ENCODE data around the gene ATP11A. TPM values are rescaled to one million over a fixed set of nuclear protein-coding genes. Genes with fewer than 3 reads are reported as not detected.

Gene ATP11A
- total and polyA plus RNA-seq, 2 donors (not counting 3 experiments of a cell fraction or from before 2014, with no cell fraction given), result 16.5 to 88.1 TPM

DNA sequence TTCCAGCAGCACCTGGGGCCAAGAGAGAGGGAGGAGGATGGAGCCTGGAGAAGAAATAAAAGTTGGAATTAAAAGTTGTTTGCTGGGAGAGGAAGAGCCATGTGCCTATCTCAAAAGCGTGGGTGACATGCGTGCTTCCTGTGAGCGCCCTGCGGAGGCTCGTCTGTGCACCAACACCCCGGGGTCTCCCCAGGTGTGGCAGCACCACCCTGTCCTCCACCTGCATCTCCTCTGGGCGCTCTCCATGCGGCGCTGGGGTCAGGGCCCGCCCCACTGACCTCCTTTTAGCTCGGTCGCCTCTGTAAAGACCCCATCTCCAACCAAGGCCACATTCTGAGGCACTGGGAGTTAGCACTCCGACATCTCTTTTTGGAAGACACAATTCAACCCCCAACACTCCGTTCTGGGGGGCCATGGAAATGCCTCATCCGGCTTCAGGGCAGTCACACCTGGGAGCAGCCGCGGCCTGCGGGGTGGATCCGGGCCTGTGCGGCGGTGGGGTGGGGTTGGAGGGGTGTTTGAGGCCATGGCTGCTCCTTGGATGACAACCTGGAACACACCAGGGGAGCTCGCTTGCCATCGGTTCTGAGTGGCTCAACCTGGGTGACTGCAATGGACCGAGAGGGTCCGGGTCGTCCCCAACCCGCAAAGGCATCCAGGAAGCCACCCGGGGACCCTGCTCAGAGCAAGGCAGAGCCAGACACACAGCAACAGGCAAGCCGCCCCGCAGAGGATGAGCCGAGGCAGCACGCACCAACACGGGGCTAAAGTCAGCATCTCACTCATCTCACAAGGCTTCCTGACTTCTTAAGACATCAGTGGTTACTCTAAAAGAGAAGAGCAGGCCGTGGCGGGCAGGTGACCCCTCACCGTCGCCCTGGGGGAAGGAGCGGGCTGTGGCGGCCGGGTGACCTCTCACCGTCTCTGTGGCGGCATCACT lies 199.8 kb downstream of the ATP11A start:
- dilution Hi-C loops (cut with MboI; ENCODE audit: extremely low pct_ligation_motif_present, low sequenced_read_pairs) (no loop called here), intact Hi-C loops (cut with micrococcal nuclease) (no loop called here)
- Histone ChIP-seq H3K27ac (ENCODE audit: insufficient read depth, low read depth, low read length) (no peak overlapping the region), H3K4me2 (ENCODE audit: insufficient read depth, low read length) (no peak overlapping the region), H3K9me3 (replicated peaks; ENCODE audit: control insufficient read depth, insufficient read depth, low read length) (no peaks in the 10 kb centered on the region), H3K27me3 (ENCODE audit: control insufficient read depth in 2 of 2, insufficient read depth in 2 of 2, low read length in 2 of 2) (peaks cover 9% of the 10 kb centered on the region in 2 experiments), H3K4me1 (ENCODE audit: control insufficient read depth, extremely low read depth, insufficient read depth, low read length) (peaks cover 3% of the 10 kb centered on the region), H3K36me3 (ENCODE audit: control insufficient read depth in 2 of 2, extremely low read depth in 1 of 2, insufficient read depth in 2 of 2, low read length in 2 of 2) (no peaks in the 10 kb centered on the region), H3K9me1 (replicated peaks; ENCODE audit: control insufficient read depth, extremely low read depth, insufficient read depth, low read length) (no peaks in the 10 kb centered on the region), H3K9ac (replicated peaks; ENCODE audit: extremely low read depth, insufficient read depth, low read length) (no peak overlapping the region), H2AFZ (ENCODE audit: low read depth, low read length) (no peak overlapping the region), H4K20me1 (replicated peaks; ENCODE audit: control insufficient read depth, extremely low read depth, insufficient read depth, low read length) (no peaks in the 10 kb centered on the region), H3K79me2 (ENCODE audit: control insufficient read depth, insufficient read depth, low read length) (no peaks in the 10 kb centered on the region), H3K4me3 (replicated peaks in 1 of 3; ENCODE audit: insufficient read depth in 1 of 3, low read depth in 1 of 3, low read length in 3 of 3) (no peak overlapping the region)
- DNase-seq (ENCODE audit: low read depth, low spot score) (no peak), FAIRE-seq (no peak)
- POLR2A ChIA-PET, result no interaction called here
- no TSS peak for BruUV-seq (replicated peaks)
- CTCF ChIA-PET, result no interaction called here
- TF ChIP-seq JUN (IDR thresholded peaks at IDR 0.05; ENCODE audit: borderline replicate concordance, insufficient read depth, insufficient read length, low read depth), result no peak
- no peak for TF ChIP-seq FOS (IDR thresholded peaks at IDR 0.05; ENCODE audit: borderline replicate concordance, insufficient read depth, low read length)
- TF ChIP-seq MYC (IDR thresholded peaks at IDR 0.05; ENCODE audit: low read depth, low read length), result no peak
- no peak for TF ChIP-seq POLR2A (IDR thresholded peaks at IDR 0.05; ENCODE audit: low read depth, low read length)
- TF ChIP-seq EZH2 (IDR thresholded peaks at IDR 0.05; ENCODE audit: borderline replicate concordance, low read depth, low read length, severe bottlenecking), result no peak
- TF ChIP-seq GATA2 (IDR thresholded peaks at IDR 0.05; ENCODE audit: insufficient read depth, insufficient read length, low read depth, low read length), result no peak
- no peak for TF ChIP-seq POLR2AphosphoS5 (IDR thresholded peaks at IDR 0.05; ENCODE audit: insufficient read depth, low read depth, low read length)
- TF ChIP-seq, protein P1, sequence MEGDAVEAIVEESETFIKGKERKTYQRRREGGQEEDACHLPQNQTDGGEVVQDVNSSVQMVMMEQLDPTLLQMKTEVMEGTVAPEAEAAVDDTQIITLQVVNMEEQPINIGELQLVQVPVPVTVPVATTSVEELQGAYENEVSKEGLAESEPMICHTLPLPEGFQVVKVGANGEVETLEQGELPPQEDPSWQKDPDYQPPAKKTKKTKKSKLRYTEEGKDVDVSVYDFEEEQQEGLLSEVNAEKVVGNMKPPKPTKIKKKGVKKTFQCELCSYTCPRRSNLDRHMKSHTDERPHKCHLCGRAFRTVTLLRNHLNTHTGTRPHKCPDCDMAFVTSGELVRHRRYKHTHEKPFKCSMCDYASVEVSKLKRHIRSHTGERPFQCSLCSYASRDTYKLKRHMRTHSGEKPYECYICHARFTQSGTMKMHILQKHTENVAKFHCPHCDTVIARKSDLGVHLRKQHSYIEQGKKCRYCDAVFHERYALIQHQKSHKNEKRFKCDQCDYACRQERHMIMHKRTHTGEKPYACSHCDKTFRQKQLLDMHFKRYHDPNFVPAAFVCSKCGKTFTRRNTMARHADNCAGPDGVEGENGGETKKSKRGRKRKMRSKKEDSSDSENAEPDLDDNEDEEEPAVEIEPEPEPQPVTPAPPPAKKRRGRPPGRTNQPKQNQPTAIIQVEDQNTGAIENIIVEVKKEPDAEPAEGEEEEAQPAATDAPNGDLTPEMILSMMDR (IDR thresholded peaks at IDR 0.05; ENCODE audit: extremely low read depth in 1 of 2, insufficient read depth in 1 of 2, low read depth in 1 of 2, low read length in 2 of 2), result no peak
- TF ChIP-seq, protein P2, sequence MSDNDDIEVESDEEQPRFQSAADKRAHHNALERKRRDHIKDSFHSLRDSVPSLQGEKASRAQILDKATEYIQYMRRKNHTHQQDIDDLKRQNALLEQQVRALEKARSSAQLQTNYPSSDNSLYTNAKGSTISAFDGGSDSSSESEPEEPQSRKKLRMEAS (IDR thresholded peaks at IDR 0.05; ENCODE audit: insufficient read depth, insufficient read length), result no peak

Measured in endothelial cell of umbilical vein (primary cell).